Ishikawa (cell line): Measurements from ENCODE around the gene CACNA2D4.

ENCODE experiments used
- CEBPB ChIP-seq: IDR thresholded peaks from 2 replicates; pipeline ENCODE4 v1.6.1; 2012
- CREB1 ChIP-seq: IDR thresholded peaks from 2 replicates; pipeline ENCODE4 v1.6.1; 2012; ENCODE audit warnings: low read depth
- EGR1 ChIP-seq: IDR thresholded peaks from 2 replicates; pipeline ENCODE4 v1.6.1; 2012
- EP300 ChIP-seq: IDR thresholded peaks from 2 replicates; pipeline ENCODE4 v1.6.1; 2012; ENCODE audit warnings: borderline replicate concordance
- FOXM1 ChIP-seq: IDR thresholded peaks from 2 replicates; pipeline ENCODE4 v1.6.1; 2012; ENCODE audit warnings: low read depth, borderline replicate concordance
- NFIC ChIP-seq: IDR thresholded peaks from 2 replicates; pipeline ENCODE4 v1.6.1; 2012
- RAD21 ChIP-seq: IDR thresholded peaks from 2 replicates; pipeline ENCODE4 v1.6.1; 2012; ENCODE audit warnings: low read depth
- TAF1 ChIP-seq: IDR thresholded peaks from 2 replicates; pipeline ENCODE4 v1.6.1; 2012; ENCODE audit warnings: low read depth, mild to moderate bottlenecking
- TCF12 ChIP-seq: IDR thresholded peaks from 2 replicates; pipeline ENCODE4 v1.6.1; 2012; ENCODE audit warnings: low read depth
- TEAD4 ChIP-seq: IDR thresholded peaks from 2 replicates; pipeline ENCODE4 v1.6.1; 2012
- USF1 ChIP-seq: IDR thresholded peaks from 2 replicates; pipeline ENCODE4 v1.6.1; 2012
- YY1 ChIP-seq: IDR thresholded peaks from 2 replicates; pipeline ENCODE4 v1.6.1; 2012; ENCODE audit warnings: low read depth
- ZBTB7A ChIP-seq: IDR thresholded peaks from 2 replicates; pipeline ENCODE4 v1.6.1; 2012; ENCODE audit warnings: low read depth
- TF ChIP-seq, protein P1 (sequence below): IDR thresholded peaks from 2 replicates; pipeline ENCODE4 v1.6.1; 2012
- TF ChIP-seq, protein P2 (sequence below): IDR thresholded peaks from 2 replicates; pipeline ENCODE4 v1.6.1; 2012; ENCODE audit warnings: low read depth, mild to moderate bottlenecking

CACNA2D4 gene

DNA sequence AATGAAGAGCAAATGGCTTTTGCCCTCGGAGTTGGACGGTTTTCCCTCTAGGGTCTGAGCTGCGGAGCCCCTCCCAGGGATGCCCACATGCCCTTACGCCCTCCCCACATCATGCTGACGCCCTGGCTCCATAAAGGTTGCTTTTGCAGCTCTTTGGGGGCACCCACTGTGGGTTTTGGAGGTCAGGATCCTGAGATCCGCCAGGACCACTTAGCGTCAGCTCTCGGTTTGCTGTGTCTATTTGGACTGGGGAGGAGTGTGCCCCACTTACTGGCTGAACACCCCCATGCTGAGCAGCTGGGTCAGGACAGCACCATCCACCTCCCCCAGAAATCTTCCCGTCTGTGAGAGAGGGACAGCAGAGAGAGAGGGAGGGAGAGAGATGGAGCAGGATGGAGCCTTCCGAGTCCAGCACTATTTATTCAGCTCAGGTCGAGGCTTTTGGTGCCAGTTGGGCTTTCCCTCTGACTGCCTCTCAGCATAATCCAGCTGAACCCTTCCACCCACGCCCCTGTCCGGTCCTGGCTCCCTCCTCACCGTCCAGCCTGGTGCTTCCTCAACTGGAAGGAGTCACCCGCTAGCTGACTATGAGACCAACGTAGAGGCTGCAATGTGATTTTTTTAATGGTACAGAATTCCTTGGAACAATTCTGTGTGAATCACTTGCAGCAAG lies 117.0 kb downstream of the CACNA2D4 start:
- TF ChIP-seq TCF12: no peak
- no peak for TF ChIP-seq CEBPB
- no peak for TF ChIP-seq EP300
- no peak for TF ChIP-seq TEAD4
- TF ChIP-seq, protein P1, sequence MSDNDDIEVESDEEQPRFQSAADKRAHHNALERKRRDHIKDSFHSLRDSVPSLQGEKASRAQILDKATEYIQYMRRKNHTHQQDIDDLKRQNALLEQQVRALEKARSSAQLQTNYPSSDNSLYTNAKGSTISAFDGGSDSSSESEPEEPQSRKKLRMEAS: no peak
- TF ChIP-seq EGR1: no peak
- no peak for TF ChIP-seq USF1
- TF ChIP-seq YY1: no peak
- TF ChIP-seq, protein P2, sequence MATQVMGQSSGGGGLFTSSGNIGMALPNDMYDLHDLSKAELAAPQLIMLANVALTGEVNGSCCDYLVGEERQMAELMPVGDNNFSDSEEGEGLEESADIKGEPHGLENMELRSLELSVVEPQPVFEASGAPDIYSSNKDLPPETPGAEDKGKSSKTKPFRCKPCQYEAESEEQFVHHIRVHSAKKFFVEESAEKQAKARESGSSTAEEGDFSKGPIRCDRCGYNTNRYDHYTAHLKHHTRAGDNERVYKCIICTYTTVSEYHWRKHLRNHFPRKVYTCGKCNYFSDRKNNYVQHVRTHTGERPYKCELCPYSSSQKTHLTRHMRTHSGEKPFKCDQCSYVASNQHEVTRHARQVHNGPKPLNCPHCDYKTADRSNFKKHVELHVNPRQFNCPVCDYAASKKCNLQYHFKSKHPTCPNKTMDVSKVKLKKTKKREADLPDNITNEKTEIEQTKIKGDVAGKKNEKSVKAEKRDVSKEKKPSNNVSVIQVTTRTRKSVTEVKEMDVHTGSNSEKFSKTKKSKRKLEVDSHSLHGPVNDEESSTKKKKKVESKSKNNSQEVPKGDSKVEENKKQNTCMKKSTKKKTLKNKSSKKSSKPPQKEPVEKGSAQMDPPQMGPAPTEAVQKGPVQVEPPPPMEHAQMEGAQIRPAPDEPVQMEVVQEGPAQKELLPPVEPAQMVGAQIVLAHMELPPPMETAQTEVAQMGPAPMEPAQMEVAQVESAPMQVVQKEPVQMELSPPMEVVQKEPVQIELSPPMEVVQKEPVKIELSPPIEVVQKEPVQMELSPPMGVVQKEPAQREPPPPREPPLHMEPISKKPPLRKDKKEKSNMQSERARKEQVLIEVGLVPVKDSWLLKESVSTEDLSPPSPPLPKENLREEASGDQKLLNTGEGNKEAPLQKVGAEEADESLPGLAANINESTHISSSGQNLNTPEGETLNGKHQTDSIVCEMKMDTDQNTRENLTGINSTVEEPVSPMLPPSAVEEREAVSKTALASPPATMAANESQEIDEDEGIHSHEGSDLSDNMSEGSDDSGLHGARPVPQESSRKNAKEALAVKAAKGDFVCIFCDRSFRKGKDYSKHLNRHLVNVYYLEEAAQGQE: no peak

DNA sequence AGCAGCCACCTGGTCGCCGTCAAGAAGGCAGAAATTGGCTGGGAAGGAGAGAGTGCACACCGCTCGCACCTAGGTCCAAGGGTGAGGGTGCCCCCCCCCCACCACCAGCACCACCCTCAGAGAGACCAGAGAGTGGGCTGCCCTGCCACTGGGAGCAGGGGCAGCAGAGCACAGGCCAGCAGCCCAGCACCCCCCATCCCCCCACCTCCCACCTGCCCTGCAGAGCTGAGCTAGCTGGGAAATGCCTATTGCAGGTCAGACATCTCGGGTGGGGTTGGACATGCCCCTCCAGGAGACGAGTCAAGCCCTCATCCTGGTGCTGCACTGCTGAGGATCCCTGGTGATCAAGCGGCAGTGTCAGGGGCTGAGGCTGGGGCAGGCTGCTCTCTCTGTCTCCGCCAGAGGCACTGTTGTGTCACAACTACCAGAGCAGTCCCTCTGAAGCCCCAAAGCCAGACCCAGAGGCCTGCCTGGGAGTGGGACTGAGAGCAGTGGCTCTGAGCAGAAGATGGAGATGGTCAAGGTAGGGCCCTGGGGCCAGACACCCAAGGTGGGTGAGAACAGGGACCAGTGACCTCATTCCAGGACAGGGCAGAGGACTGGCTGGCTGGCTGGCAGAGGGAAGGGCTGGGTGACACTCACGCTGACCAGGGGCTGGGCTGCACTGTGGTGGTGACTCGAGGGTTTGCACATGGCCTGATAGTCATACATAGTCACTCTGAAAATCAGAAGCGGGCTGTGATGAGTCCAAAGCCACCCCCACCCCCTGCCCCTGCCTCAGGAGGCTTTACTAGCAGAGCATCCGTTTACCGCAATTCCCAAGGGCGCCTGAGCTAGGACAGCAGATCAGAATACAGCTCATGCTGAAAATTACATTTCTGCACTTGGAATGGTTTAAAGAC lies 117.8 kb downstream of the CACNA2D4 start:
- TF ChIP-seq, protein P1: no peak
- no peak for TF ChIP-seq EGR1

DNA sequence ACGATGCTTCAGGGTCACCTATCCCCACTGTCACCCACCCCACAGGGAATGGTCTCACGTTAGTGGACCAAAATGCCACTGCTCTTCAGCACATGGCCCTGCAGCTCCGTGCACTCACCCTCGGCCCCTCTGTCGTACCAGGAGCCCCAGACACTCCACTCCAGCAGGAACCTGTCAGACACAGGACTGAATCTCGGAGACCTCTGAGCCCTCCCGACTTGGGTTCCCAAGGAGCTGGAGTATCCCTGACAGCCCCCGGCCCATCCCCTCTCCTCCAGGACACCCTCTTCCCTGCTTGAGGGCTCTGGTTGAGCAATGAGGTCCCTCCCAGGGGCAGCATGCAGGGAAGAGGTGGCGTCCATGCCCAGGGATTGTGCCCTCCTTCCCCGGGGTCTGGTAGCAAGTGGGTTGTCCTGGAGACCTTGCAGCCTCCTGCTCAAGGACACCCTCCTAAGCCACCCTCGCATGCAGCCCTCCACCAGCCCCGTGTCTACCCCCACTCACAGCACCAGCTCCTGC lies 118.5 kb downstream of the CACNA2D4 start:
- TF ChIP-seq NFIC (no peak), USF1 (no peak), FOXM1 (no peak), YY1 (no peak), RAD21 (no peak), CREB1 (no peak), ZBTB7A (no peak), CEBPB (no peak), EGR1 (no peak), TAF1 (no peak), TEAD4 (no peak)
- TF ChIP-seq, protein P2: no peak
- TF ChIP-seq, protein P1: no peak

GRCh38 chr12:1799051-1799881 lies 119.2 kb downstream of the CACNA2D4 start:
- no peak for TF ChIP-seq TAF1
- TF ChIP-seq, protein P2: no peak
- TF ChIP-seq EP300: no peak
- TF ChIP-seq NFIC: no peak
- no peak for TF ChIP-seq FOXM1
